Mesendoderm (in vitro differentiated cells): ENCODE measurements around the gene CYP1A1.

Source experiments
- DNase-seq: peaks from one replicate; pipeline ENCODE4 v3.0.0; 2013
- H2AK5ac ChIP-seq: 2 replicates; pipeline ENCODE4 v1.6.1; 2013; ENCODE audit warnings: low read length, inconsistent platforms
- H2BK120ac ChIP-seq: 2 replicates; pipeline ENCODE4 v1.6.1; 2013; ENCODE audit warnings: low read depth, mild to moderate bottlenecking, low read length, moderate library complexity, mixed read lengths
- H2BK15ac ChIP-seq: replicated peaks from 2 replicates; pipeline ENCODE4 v1.6.1; 2013; ENCODE audit warnings: low read depth, mild to moderate bottlenecking, moderate library complexity
- H2BK5ac ChIP-seq: 2 replicates; pipeline ENCODE4 v1.6.1; 2013; ENCODE audit warnings: low read length, inconsistent platforms
- H3K18ac ChIP-seq: 2 replicates; pipeline ENCODE4 v1.6.1; 2013; ENCODE audit warnings: mild to moderate bottlenecking, low read length, mixed read lengths
- H3K23ac ChIP-seq: one replicate; pipeline ENCODE4 v1.6.1; 2013; ENCODE audit warnings: low read length
- H3K27ac ChIP-seq: 2 replicates; pipeline ENCODE4 v1.5.1; 2013; ENCODE audit warnings: low read depth, mild to moderate bottlenecking, inconsistent platforms, low read length, moderate library complexity
- H3K27me3 ChIP-seq: 2 replicates; pipeline ENCODE4 v1.6.1; 2013; ENCODE audit warnings: low read length, control low read depth, mild to moderate bottlenecking, inconsistent platforms; ENCODE audit not compliant: insufficient read depth, poor library complexity
- H3K36me3 ChIP-seq: 2 replicates; pipeline ENCODE4 v1.6.1; 2013; ENCODE audit warnings: low read length, inconsistent platforms; ENCODE audit not compliant: control insufficient read depth, insufficient read depth
- H3K4ac ChIP-seq: one replicate; pipeline ENCODE4 v1.6.1; 2013; ENCODE audit warnings: low read depth, mild to moderate bottlenecking, low read length, moderate library complexity
- H3K4me1 ChIP-seq: 2 replicates; pipeline ENCODE4 v1.6.1; 2013; ENCODE audit warnings: low read depth, low read length, inconsistent platforms; ENCODE audit not compliant: control insufficient read depth
- H3K4me2 ChIP-seq: 2 replicates; pipeline ENCODE4 v1.6.1; 2013; ENCODE audit warnings: low read length
- H3K4me3 ChIP-seq: 2 replicates; pipeline ENCODE4 v1.5.1; 2013; ENCODE audit warnings: mild to moderate bottlenecking, low read length
- H3K56ac ChIP-seq: one replicate; pipeline ENCODE4 v1.6.1; 2013; ENCODE audit warnings: low read length
- H3K79me1 ChIP-seq: 2 replicates; pipeline ENCODE4 v1.6.1; 2013; ENCODE audit warnings: low read length, inconsistent platforms
- H3K79me2 ChIP-seq: 2 replicates; pipeline ENCODE4 v1.6.1; 2013; ENCODE audit warnings: mild to moderate bottlenecking, low read length; ENCODE audit not compliant: control insufficient read depth, insufficient read depth
- H3K9ac ChIP-seq: 2 replicates; pipeline ENCODE4 v1.6.1; 2013; ENCODE audit warnings: low read length, inconsistent platforms
- H4K5ac ChIP-seq: one replicate; pipeline ENCODE4 v1.6.1; 2013; ENCODE audit warnings: low read length
- H4K8ac ChIP-seq: one replicate; pipeline ENCODE4 v1.6.1; 2013; ENCODE audit warnings: low read depth, mild to moderate bottlenecking, control low read depth, low read length, moderate library complexity
- WGBS: extraction: QIAGEN DNeasy Blood & Tissue Kit; methylation state at CpG from one replicate; pipeline ENCODE4 v1.1.7; 2013; ENCODE audit warnings: low lambda C conversion rate, missing lambda C conversion rate; ENCODE audit not compliant: insufficient coverage; ENCODE audit errors: extremely low coverage; 5-methylcytosine and 5-hydroxymethylcytosine counted together

CYP1A1 gene

DNA sequence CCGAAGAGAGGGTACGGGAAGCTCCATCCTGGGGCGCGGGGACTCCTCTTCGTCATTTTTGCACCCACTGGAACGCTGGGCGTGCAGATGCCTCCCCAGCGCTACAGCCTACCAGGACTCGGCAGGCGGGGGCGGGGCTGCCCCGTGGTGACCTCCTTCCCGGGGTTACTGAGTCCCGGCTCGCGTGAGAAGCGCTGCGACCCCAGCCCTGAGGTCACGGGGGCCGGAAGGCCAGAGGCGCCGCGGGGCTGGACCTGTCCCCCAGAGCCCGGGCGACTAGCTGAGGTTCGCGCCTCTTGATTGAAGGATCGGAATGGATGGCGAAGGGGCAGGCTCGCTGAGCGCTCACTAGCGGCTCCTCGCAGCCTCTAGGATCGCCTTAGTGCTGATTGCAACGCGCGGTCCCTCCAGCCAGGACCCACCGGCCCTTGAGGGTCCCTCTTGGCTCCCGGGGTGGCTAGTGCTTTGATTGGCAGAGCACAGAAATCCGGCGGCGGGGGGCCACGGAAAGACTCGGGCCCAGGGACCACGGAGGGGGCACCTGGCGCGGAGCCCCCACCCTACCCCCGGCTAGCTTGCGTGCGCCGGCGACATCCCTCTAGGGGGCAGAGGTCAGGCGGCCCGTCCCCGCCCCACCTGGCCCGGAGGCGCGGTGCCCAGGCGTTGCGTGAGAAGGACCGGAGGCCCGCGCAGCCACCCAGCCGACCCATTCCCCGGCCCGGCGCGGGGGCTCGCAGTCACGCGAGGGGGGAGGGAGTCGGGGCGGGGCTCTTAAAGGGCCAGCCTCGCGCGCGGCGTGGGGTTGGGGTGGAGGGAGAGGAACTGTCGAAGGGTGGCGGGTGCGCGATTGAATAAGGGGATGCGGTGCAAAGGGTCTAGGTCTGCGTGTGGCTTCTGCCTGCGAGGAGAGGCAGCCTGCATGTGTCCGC is 781 bp upstream of the CYP1A1 start:
- DNase-seq, result peak; percentile 34
- H2BK15ac ChIP-seq, result no peak overlapping the region
- no peaks in the 10 kb centered on the region for H3K36me3 ChIP-seq
- H3K79me2 ChIP-seq, result no peaks in the 10 kb centered on the region
- peak overlapping the region; percentile 44 for H3K9ac ChIP-seq
- peaks cover 6% of the 10 kb centered on the region for H3K27me3 ChIP-seq
- H3K56ac ChIP-seq, result peak overlapping the region; percentile 44
- H3K4me1 ChIP-seq, result no peaks in the 10 kb centered on the region
- no peak overlapping the region for H2BK5ac ChIP-seq
- H3K23ac ChIP-seq, result peak overlapping the region; percentile 71
- no peak overlapping the region for H4K5ac ChIP-seq
- no CpG with 5 or more reads among the region's 86 CpGs for WGBS
- H3K18ac ChIP-seq, result no peak overlapping the region
- H3K27ac ChIP-seq, result no peak overlapping the region
- no peaks in the 10 kb centered on the region for H3K79me1 ChIP-seq
- peak overlapping the region; percentile 33 for H3K4me3 ChIP-seq
- no peak overlapping the region for H4K8ac ChIP-seq
- no peak overlapping the region for H2BK120ac ChIP-seq
- H3K4me2 ChIP-seq, result peak overlapping the region; percentile 79
- H2AK5ac ChIP-seq, result no peak overlapping the region
- no peak overlapping the region for H3K4ac ChIP-seq

DNA sequence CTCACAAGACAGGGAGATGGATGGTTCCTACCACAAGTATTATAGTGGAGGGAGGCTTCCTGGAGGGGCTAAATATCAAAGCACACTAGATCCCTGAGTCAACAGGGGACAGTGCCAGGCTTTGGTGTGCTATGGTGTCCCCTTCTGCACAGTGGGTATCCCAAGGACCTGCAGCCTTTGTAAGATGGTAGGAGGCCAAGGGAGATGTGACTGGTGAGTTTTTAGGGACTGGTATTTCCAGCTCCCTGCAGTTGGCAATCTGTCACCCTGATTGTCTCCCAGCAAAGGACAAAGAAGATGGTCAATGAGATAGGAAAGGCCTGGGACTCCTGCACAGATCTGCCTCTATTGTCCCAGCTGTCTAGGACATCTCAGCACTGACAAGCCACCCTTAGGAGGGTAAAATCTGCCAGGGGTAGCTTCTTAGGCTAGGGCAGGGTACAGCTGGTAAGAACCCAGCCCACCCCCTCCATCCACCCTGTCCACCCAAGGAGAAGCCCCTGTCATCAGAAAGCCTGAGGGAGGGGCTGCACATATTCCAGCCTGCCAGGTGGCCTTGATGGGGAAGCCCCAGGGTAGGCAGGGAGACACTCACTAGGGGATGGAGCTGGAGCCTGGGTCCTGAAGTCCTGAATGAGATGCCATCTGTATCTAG is 631 bp downstream of the CYP1A1 start:
- peaks cover 6% of the 10 kb centered on the region for H3K27me3 ChIP-seq
- H3K4me3 ChIP-seq, result no peak overlapping the region
- no peak overlapping the region for H2BK15ac ChIP-seq
- no peak overlapping the region for H3K18ac ChIP-seq
- H4K8ac ChIP-seq, result no peak overlapping the region
- no peak overlapping the region for H2AK5ac ChIP-seq
- no peaks in the 10 kb centered on the region for H3K79me2 ChIP-seq
- no peak overlapping the region for H3K23ac ChIP-seq
- H4K5ac ChIP-seq, result no peak overlapping the region
- no peak overlapping the region for H2BK5ac ChIP-seq
- H3K9ac ChIP-seq, result no peak overlapping the region
- H3K36me3 ChIP-seq, result no peaks in the 10 kb centered on the region
- no peak for DNase-seq
- no peak overlapping the region for H2BK120ac ChIP-seq
- no peak overlapping the region for H3K27ac ChIP-seq
- no peak overlapping the region for H3K56ac ChIP-seq
- no peaks in the 10 kb centered on the region for H3K4me1 ChIP-seq
- no peak overlapping the region for H3K4ac ChIP-seq
- H3K79me1 ChIP-seq, result no peaks in the 10 kb centered on the region
- no peak overlapping the region for H3K4me2 ChIP-seq

DNA sequence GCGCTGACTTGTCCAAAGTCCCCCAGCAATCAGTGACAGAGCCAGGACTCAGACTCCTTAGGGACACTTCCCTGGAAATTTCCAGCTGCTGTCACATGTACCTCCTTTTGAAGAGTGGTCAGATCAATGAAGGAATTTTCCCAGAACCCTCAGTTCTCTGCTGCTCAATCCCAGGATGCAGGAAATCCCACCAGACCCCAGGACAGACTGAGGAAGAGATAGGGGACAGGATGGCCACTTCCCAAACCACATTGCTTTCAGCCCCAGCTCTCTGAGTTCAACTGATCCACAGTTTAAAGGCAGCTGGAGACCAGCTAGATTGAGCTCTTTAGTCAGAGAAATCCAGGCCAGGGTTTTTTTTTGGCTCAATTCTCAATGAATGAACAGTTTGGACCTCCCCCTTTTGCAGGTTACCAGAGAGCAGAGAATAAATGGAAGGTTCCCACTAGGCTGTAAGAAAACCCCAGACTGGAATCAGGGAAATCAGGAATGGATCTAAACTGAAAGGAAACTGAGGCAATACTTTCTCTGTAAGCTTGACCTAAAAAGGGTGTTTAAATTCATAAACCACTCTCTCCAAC is 1.5 kb downstream of the CYP1A1 start:
- H3K27me3 ChIP-seq, result peaks cover 6% of the 10 kb centered on the region

DNA sequence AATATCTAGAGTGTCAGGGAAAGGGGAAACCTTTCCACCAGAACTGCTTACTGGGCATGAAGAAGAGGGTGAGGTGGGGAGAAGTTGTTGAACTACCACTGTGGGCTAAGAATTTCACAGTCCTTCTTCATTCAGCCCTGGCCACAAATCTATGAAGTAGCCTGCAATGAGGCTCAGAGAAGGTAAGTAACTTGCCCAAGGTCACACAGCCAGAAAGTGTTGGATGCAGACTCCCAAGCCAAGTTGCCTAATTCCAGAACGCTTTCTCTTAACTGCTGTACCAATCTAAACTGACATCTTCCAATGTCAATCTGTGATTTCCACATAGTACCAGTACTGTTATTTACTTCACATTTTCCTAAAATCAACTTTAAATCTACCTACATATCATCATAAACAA is 2.1 kb downstream of the CYP1A1 start:
- no peaks in the 10 kb centered on the region for H3K36me3 ChIP-seq
- no peak overlapping the region for H3K23ac ChIP-seq
- no peak overlapping the region for H2BK120ac ChIP-seq
- no peaks in the 10 kb centered on the region for H3K79me2 ChIP-seq
- no peak overlapping the region for H2BK15ac ChIP-seq
- H3K9ac ChIP-seq, result no peak overlapping the region
- no peak overlapping the region for H2AK5ac ChIP-seq
- no peak overlapping the region for H3K18ac ChIP-seq
- H4K8ac ChIP-seq, result no peak overlapping the region
- H2BK5ac ChIP-seq, result no peak overlapping the region
- H3K27ac ChIP-seq, result no peak overlapping the region
- H3K56ac ChIP-seq, result no peak overlapping the region
- WGBS, result no CpG with 5 or more reads among the region's 1 CpG
- H3K27me3 ChIP-seq, result peaks cover 6% of the 10 kb centered on the region
- DNase-seq, result no peak
- H3K4ac ChIP-seq, result no peak overlapping the region
- no peak overlapping the region for H3K4me2 ChIP-seq
- H4K5ac ChIP-seq, result no peak overlapping the region
- H3K4me3 ChIP-seq, result no peak overlapping the region
- H3K79me1 ChIP-seq, result no peaks in the 10 kb centered on the region
- H3K4me1 ChIP-seq, result no peaks in the 10 kb centered on the region

More for the DNA sequence above, 1.5 kb downstream of the CYP1A1 start:
- H3K9ac ChIP-seq, result no peak overlapping the region
- H3K4me2 ChIP-seq, result no peak overlapping the region
- peak; percentile 89 for DNase-seq
- H2BK5ac ChIP-seq, result no peak overlapping the region
- H2BK120ac ChIP-seq, result no peak overlapping the region
- no peak overlapping the region for H4K8ac ChIP-seq
- no peaks in the 10 kb centered on the region for H3K4me1 ChIP-seq
- no peak overlapping the region for H3K56ac ChIP-seq
- H3K4ac ChIP-seq, result no peak overlapping the region
- WGBS, result no CpG with 5 or more reads among the region's 1 CpG
- H3K18ac ChIP-seq, result no peak overlapping the region
- H3K36me3 ChIP-seq, result no peaks in the 10 kb centered on the region
- H2BK15ac ChIP-seq, result no peak overlapping the region
- no peaks in the 10 kb centered on the region for H3K79me1 ChIP-seq
- no peak overlapping the region for H3K23ac ChIP-seq
- no peak overlapping the region for H3K4me3 ChIP-seq
- H3K27ac ChIP-seq, result no peak overlapping the region
- no peaks in the 10 kb centered on the region for H3K79me2 ChIP-seq
- H4K5ac ChIP-seq, result no peak overlapping the region
- no peak overlapping the region for H2AK5ac ChIP-seq

DNA sequence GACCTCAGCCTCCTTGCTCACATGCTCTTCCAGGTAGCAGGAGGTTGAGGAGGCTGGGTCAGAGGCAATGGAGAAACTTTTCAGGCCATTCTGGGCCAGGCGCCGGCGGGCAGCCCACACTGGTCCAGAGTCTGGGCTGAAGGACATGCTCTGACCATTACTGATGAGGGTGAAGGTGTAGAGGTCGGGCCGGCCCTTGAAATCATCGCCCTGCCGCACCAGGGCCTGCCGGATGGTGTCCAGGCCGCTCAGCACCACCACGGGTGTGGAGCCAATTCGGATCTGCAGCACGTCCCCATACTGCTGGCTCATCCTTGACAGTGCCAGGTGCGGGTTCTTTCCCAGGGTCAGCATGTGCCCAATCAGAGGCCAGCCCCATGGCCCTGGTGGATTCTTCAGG is 2.7 kb downstream of the CYP1A1 start:
- DNase-seq, result no peak
- no peaks in the 10 kb centered on the region for H3K79me2 ChIP-seq
- no peak overlapping the region for H3K23ac ChIP-seq
- H2BK120ac ChIP-seq, result no peak overlapping the region
- no peaks in the 10 kb centered on the region for H3K36me3 ChIP-seq
- H3K79me1 ChIP-seq, result no peaks in the 10 kb centered on the region
- H3K18ac ChIP-seq, result no peak overlapping the region
- H4K5ac ChIP-seq, result no peak overlapping the region
- WGBS, result no CpG with 5 or more reads among the region's 13 CpGs
- no peak overlapping the region for H2BK5ac ChIP-seq
- H3K27ac ChIP-seq, result no peak overlapping the region
- no peak overlapping the region for H3K4ac ChIP-seq
- H3K4me3 ChIP-seq, result no peak overlapping the region
- H3K9ac ChIP-seq, result no peak overlapping the region
- H3K4me1 ChIP-seq, result no peaks in the 10 kb centered on the region
- H3K27me3 ChIP-seq, result peaks cover 6% of the 10 kb centered on the region
- H2AK5ac ChIP-seq, result no peak overlapping the region
- no peak overlapping the region for H4K8ac ChIP-seq
- H3K56ac ChIP-seq, result no peak overlapping the region
- H2BK15ac ChIP-seq, result no peak overlapping the region
- H3K4me2 ChIP-seq, result no peak overlapping the region
